Tibial artery (tissue), 4 donors: ENCODE results near the gene CLEC2D.

Experiments used
- DNase-seq, 2 donors: peaks; one replicate each; pipeline ENCODE4 v3.0.0-alpha.2; 2019
- H3K27ac ChIP-seq, 2 donors: fragments of 200-600 bp; sonication (generic) in 1 of 2; 1 replicate in 1 of 2; 2 replicates in 1 of 2; pipeline ENCODE4 v1.5.1; 2018 to 2019; ENCODE audit warnings: mild to moderate bottlenecking in 1 of 2
- H3K27me3 ChIP-seq, 2 donors: fragments of 200-600 bp; sonication (generic) in 1 of 2; one replicate each; pipeline versions ENCODE4 v1.5.1 to v1.6.0; 2016 to 2019
- H3K36me3 ChIP-seq, 3 donors: fragments of 200-600 bp; sonication (generic) in 2 of 3; one replicate each; pipeline ENCODE4 v1.5.1; 2016 to 2019; ENCODE audit warnings: mild to moderate bottlenecking in 2 of 3
- H3K4me1 ChIP-seq, 4 donors: fragments of 200-600 bp; sonication (generic) in 2 of 4; 1 replicate in 3 of 4; 2 replicates in 1 of 4; pipeline ENCODE4 v1.5.1; 2016 to 2019
- H3K4me3 ChIP-seq, 2 donors: fragments of 200-600 bp; sonication (generic) in 1 of 2; 1 replicate in 1 of 2; 2 replicates in 1 of 2; pipeline ENCODE4 v1.5.1; 2018 to 2019; ENCODE audit warnings: mild to moderate bottlenecking in 2 of 2
- H3K9me3 ChIP-seq, 3 donors: fragments of 200-600 bp; sonication (generic) in 1 of 3; one replicate each; pipeline ENCODE4 v1.5.1; 2016 to 2019
- CTCF ChIP-seq, 2 experiments: fragments of 200-600 bp in 1 of 2; fragments of 450-650 bp in 1 of 2; IDR thresholded peaks; one replicate each; pipeline ENCODE4 v1.5.1; 2017 to 2019; ENCODE audit warnings: antibody characterized with exemption in 2 of 2, mild to moderate bottlenecking in 1 of 2, moderate library complexity in 1 of 2
- intact Hi-C: fragments of 100-400 bp; cut with DNase I; formaldehyde crosslinking; loops from one replicate; pipeline ENCODE4 v1.15.0; 2023; ENCODE audit warnings: low total_unique reads

Gene CLEC2D

GRCh38 chr12:9721394-9722092 lies 52.0 kb downstream of the CLEC2D start:
- H3K4me3 ChIP-seq = no peak overlapping the region
- no peak overlapping the region for H3K27ac ChIP-seq
- no peaks in the 10 kb centered on the region for H3K4me1 ChIP-seq
- H3K27me3 ChIP-seq = no peaks in the 10 kb centered on the region
- TF ChIP-seq CTCF (IDR thresholded peaks at IDR 0.05) = no peak
- H3K36me3 ChIP-seq = no peaks in the 10 kb centered on the region
- H3K9me3 ChIP-seq = no peaks in the 10 kb centered on the region
- DNase-seq = no peak
- intact Hi-C loops = no loop called here

GRCh38 chr12:9724023-9724422 lies 54.5 kb downstream of the CLEC2D start:
- Histone ChIP-seq H3K27me3 (no peaks in the 10 kb centered on the region), H3K27ac (no peak overlapping the region), H3K36me3 (no peaks in the 10 kb centered on the region), H3K9me3 (no peaks in the 10 kb centered on the region), H3K4me3 (no peak overlapping the region), H3K4me1 (no peaks in the 10 kb centered on the region)
- no peak for TF ChIP-seq CTCF (IDR thresholded peaks at IDR 0.05)
- no peak for DNase-seq
- intact Hi-C loops = no loop called here

- intact Hi-C loops = no loop called here
- no peak for DNase-seq
- Histone ChIP-seq H3K4me1 (no peaks in the 10 kb centered on the region), H3K4me3 (no peak overlapping the region), H3K9me3 (no peaks in the 10 kb centered on the region), H3K27ac (no peak overlapping the region), H3K27me3 (no peaks in the 10 kb centered on the region), H3K36me3 (no peaks in the 10 kb centered on the region)
- no peak for TF ChIP-seq CTCF (IDR thresholded peaks at IDR 0.05)
Measured at GRCh38 chr12:9725213-9725870, 55.8 kb downstream of the CLEC2D start.

GRCh38 chr12:9727813-9728212 lies 58.3 kb downstream of the CLEC2D start:
- Histone ChIP-seq H3K4me1 (no peaks in the 10 kb centered on the region), H3K27ac (no peak overlapping the region), H3K9me3 (no peaks in the 10 kb centered on the region), H3K4me3 (no peak overlapping the region), H3K27me3 (no peaks in the 10 kb centered on the region), H3K36me3 (no peaks in the 10 kb centered on the region)
- DNase-seq = no peak
- TF ChIP-seq CTCF (IDR thresholded peaks at IDR 0.05) = no peak
- intact Hi-C loops = no loop called here

- Histone ChIP-seq H3K4me1 (no peaks in the 10 kb centered on the region), H3K27me3 (no peaks in the 10 kb centered on the region), H3K4me3 (no peak overlapping the region), H3K36me3 (no peaks in the 10 kb centered on the region), H3K27ac (no peak overlapping the region), H3K9me3 (no peaks in the 10 kb centered on the region)
- intact Hi-C loops = no loop called here
- no peak for TF ChIP-seq CTCF (IDR thresholded peaks at IDR 0.05)
- DNase-seq = no peak
Measured at GRCh38 chr12:9729082-9729481, 59.6 kb downstream of the CLEC2D start.
